ENCODE measurements around the gene ZNF485. TPM values are rescaled to one million over a fixed set of nuclear protein-coding genes. Genes with fewer than 3 reads are reported as not detected.

Gene ZNF485
- total RNA-seq, 4 donors from 2014 or later: 1.5 to 3.3 (median 2.2) TPM

- no peak for TF ChIP-seq CTCF (IDR thresholded peaks at IDR 0.05)
- no peak for TF ChIP-seq POLR2A (IDR thresholded peaks at IDR 0.05)
- 81 to 95% methylated on average over 6 of the region's 6 CpGs for WGBS, 2 donors
- intact Hi-C loops (cut with DNase I): no loop called here
- no peaks in the 10 kb centered on the region for H3K9me3 ChIP-seq
- H3K27ac ChIP-seq: no peak overlapping the region
- DNase-seq: no peak
- H3K27me3 ChIP-seq: no peaks in the 10 kb centered on the region
- peaks cover 0 to 10% of the 10 kb centered on the region in 2 donors for H3K36me3 ChIP-seq
- no peaks in the 10 kb centered on the region for H3K4me1 ChIP-seq
- no peak overlapping the region for H3K4me3 ChIP-seq (replicated peaks in 1 of 3)
These were observed 10.6 kb downstream of the ZNF485 start for GRCh38 chr10:43616697-43617370.

- Histone ChIP-seq H3K27me3 (no peaks in the 10 kb centered on the region), H3K9me3 (no peaks in the 10 kb centered on the region), H3K4me1 (no peaks in the 10 kb centered on the region), H3K4me3 (replicated peaks in 1 of 3) (no peak overlapping the region), H3K27ac (no peak overlapping the region), H3K36me3 (peaks cover 0 to 10% of the 10 kb centered on the region in 2 donors)
- WGBS, 2 donors: 94 to 97% methylated on average over 2 of the region's 2 CpGs
- no peak for TF ChIP-seq CTCF (IDR thresholded peaks at IDR 0.05)
- no peak for TF ChIP-seq POLR2A (IDR thresholded peaks at IDR 0.05)
- no peak for DNase-seq
- intact Hi-C loops (cut with DNase I): no loop called here
These were observed 13.1 kb downstream of the ZNF485 start for GRCh38 chr10:43619368-43619767.

GRCh38 chr10:43622038-43622437 lies 15.8 kb downstream of the ZNF485 start:
- no peak overlapping the region for H3K27ac ChIP-seq
- H3K9me3 ChIP-seq: no peaks in the 10 kb centered on the region
- no peaks in the 10 kb centered on the region for H3K4me1 ChIP-seq
- H3K4me3 ChIP-seq (replicated peaks in 1 of 3): no peak overlapping the region
- H3K36me3 ChIP-seq: no peaks in the 10 kb centered on the region
- TF ChIP-seq CTCF (IDR thresholded peaks at IDR 0.05): no peak
- no peak for TF ChIP-seq POLR2A (IDR thresholded peaks at IDR 0.05)
- 67 to 73% methylated on average over 2 of the region's 2 CpGs for WGBS, 2 donors
- intact Hi-C loops (cut with DNase I): no loop called here
- no peak for DNase-seq
- H3K27me3 ChIP-seq: no peaks in the 10 kb centered on the region

GRCh38 chr10:43623351-43623750 lies 17.1 kb downstream of the ZNF485 start:
- H3K36me3 ChIP-seq: no peaks in the 10 kb centered on the region
- no peak for DNase-seq
- no peak overlapping the region for H3K4me3 ChIP-seq (replicated peaks in 1 of 3)
- no peaks in the 10 kb centered on the region for H3K9me3 ChIP-seq
- intact Hi-C loops (cut with DNase I): no loop called here
- no peaks in the 10 kb centered on the region for H3K4me1 ChIP-seq
- no peak overlapping the region for H3K27ac ChIP-seq
- no peak for TF ChIP-seq CTCF (IDR thresholded peaks at IDR 0.05)
- TF ChIP-seq POLR2A (IDR thresholded peaks at IDR 0.05): no peak
- H3K27me3 ChIP-seq: no peaks in the 10 kb centered on the region
- 56 to 67% methylated on average over 3 of the region's 3 CpGs for WGBS, 2 donors

GRCh38 chr10:43627942-43628341 lies 21.7 kb downstream of the ZNF485 start:
- no peak for DNase-seq
- 60 to 63% methylated on average over 1 of the region's 1 CpG for WGBS, 2 donors
- TF ChIP-seq CTCF (IDR thresholded peaks at IDR 0.05) (no peak), POLR2A (IDR thresholded peaks at IDR 0.05) (no peak)
- Histone ChIP-seq H3K36me3 (no peaks in the 10 kb centered on the region), H3K27me3 (no peaks in the 10 kb centered on the region), H3K4me1 (no peaks in the 10 kb centered on the region), H3K4me3 (replicated peaks in 1 of 3) (no peak overlapping the region), H3K9me3 (no peaks in the 10 kb centered on the region), H3K27ac (no peak overlapping the region)
- intact Hi-C loops (cut with DNase I): no loop called here
